Activated T-cell treated with anti-CD3 and anti-CD28 coated beads, Interleukin-2, amount 50 U/mL, for 24 hours (primary cell): ENCODE measurements around the gene IRF2BPL.

Source experiments
- DNase-seq: peaks from one replicate; pipeline ENCODE4 v3.0.0-alpha.2; 2020
- H3K27ac Mint-ChIP-seq: 2 replicates; pipeline ENCODE4 v1.8.0; 2020; ENCODE audit warnings: mild to moderate bottlenecking, mixed read lengths
- H3K27me3 Mint-ChIP-seq: 2 replicates; pipeline ENCODE4 v1.8.0; 2020; ENCODE audit warnings: mixed read lengths
- H3K36me3 Mint-ChIP-seq: 2 replicates; pipeline ENCODE4 v1.8.0; 2020; ENCODE audit warnings: low read depth, mixed read lengths
- H3K4me1 Mint-ChIP-seq: 2 replicates; pipeline ENCODE4 v1.8.0; 2020; ENCODE audit warnings: low read depth, mixed read lengths
- H3K4me3 Mint-ChIP-seq: 2 replicates; pipeline ENCODE4 v1.8.0; 2020; ENCODE audit warnings: mild to moderate bottlenecking, moderate library complexity, mixed read lengths
- H3K9me3 Mint-ChIP-seq: 2 replicates; pipeline ENCODE4 v1.8.0; 2020; ENCODE audit warnings: mixed read lengths

IRF2BPL gene

DNA sequence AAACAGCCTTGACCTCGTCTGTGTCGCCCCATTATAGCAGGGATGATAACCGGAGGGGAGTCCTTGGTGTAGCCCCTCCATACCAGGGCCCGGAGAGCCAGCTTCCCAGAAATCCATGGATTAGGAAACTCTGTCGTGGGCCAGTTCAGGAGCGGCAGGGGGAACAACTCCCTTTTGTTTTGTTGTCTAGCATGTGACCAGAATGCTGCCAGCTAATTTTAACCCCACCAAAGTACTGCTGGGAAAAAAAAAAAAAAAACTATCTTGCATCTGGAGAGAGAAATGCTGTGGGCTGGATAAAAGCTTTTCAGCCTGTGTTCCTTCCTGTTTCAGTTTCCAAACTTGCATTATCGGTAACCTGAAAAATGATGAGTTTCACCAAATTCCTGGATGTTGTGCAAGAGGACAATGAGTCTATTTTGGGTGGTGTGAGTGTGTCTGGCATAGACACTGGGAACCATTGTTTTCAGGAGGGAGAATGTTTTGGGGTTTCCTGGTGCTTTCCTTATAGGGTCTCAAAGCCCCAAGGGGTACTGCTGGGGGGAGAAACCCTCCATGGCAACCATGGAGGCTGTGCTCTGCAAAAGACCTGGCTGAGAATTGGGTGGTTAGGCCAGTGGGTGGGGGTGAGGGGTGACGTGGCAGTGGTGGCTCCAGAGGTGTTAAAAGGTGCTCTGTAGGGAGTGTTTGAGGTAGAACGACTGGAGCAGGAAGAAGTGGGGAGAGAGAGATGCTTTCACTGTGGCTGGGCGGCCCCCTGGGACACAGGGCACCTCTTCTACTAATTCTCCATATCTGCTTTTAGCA lies 14.9 kb upstream of the IRF2BPL start:
- Mint-ChIP-seq H3K4me1 (peaks cover 80% of the 10 kb centered on the region), H3K27me3 (no peaks in the 10 kb centered on the region), H3K9me3 (no peaks in the 10 kb centered on the region), H3K27ac (peak overlapping the region; percentile 88), H3K36me3 (no peaks in the 10 kb centered on the region), H3K4me3 (peak overlapping the region; percentile 16)
- peak; percentile 67 for DNase-seq

DNA sequence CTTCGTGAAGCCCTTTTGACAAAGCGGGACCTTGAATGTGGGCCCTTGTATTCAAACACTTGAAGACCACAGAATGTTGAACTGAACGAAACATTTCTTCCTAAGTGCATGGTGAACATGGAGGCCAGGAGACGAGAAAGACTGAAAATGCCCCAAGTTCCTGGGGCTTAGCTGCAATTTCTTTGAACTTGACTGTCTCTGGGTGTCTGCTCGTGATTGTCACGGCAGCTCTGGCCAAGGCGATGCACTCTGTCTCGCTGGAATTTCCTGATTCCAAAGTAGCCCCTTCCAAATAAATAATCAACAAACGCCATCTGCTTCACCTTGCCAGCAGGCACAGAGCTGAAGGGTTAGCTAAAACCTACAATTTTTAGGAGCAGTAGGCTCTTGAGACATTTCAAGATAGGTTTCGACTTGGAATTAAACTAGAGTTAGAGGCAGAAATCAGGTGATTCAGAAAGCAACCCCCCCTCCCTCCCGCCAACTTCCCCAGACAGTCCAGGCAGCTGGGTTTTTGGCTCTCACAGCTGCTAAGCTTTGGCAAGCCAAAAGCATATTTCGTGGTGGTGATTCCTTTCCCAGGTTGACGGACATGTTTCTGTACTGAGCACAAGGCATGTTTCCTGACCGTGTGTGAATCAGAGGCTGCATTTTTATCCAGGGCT lies 13.5 kb upstream of the IRF2BPL start:
- Mint-ChIP-seq H3K27ac (peak overlapping the region; percentile 97), H3K27me3 (no peaks in the 10 kb centered on the region), H3K4me3 (no peak overlapping the region), H3K9me3 (no peaks in the 10 kb centered on the region), H3K36me3 (no peaks in the 10 kb centered on the region), H3K4me1 (peaks cover 91% of the 10 kb centered on the region)
- DNase-seq, result no peak

DNA sequence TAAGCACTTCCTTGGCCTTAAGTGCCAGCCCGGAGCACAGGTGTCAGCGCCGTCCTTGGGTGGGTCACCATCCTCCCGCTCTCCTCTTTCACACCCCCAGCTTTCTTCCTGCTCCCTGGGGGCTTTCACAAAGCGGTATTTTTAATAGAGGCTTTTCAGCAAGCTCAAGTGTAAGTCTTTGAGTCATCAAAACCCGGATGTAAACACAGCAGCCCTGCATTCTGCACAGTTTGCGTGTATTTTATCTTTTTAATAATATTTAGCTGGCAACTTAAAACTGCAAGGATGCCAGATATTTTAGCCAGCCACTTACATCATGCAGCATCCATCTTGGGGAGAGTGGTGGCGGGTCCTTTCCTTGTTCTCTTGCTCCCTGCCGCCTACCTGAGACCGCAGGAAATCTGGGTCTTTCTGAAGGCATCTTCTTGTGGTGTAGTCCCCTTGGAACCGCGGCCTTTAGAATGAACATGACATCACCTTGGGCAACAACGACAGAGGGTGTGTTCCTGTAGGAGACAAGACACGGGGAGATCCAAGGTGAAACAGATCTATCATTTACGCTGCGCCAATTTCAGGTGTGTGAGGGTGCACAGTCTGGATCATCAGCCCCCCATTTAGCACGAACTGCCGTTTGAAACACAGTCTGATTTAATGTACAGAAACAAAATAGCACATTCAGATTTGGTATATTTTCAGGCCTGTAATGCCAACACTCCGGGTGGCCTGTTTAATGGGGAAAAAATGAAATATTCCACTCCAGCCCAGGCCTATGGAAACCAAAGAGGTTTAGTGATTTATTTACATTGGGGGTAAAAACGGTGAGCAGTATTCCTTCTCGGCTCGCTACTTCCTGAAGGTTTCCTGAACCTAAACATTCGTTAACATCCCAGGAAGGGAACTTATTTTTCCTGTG lies 12.5 kb upstream of the IRF2BPL start:
- Mint-ChIP-seq H3K27me3 (no peaks in the 10 kb centered on the region), H3K27ac (peak overlapping the region; percentile 97), H3K4me3 (peak overlapping the region; percentile 76), H3K4me1 (peaks cover 91% of the 10 kb centered on the region), H3K36me3 (no peaks in the 10 kb centered on the region), H3K9me3 (no peaks in the 10 kb centered on the region)
- DNase-seq, result peak; percentile 54

DNA sequence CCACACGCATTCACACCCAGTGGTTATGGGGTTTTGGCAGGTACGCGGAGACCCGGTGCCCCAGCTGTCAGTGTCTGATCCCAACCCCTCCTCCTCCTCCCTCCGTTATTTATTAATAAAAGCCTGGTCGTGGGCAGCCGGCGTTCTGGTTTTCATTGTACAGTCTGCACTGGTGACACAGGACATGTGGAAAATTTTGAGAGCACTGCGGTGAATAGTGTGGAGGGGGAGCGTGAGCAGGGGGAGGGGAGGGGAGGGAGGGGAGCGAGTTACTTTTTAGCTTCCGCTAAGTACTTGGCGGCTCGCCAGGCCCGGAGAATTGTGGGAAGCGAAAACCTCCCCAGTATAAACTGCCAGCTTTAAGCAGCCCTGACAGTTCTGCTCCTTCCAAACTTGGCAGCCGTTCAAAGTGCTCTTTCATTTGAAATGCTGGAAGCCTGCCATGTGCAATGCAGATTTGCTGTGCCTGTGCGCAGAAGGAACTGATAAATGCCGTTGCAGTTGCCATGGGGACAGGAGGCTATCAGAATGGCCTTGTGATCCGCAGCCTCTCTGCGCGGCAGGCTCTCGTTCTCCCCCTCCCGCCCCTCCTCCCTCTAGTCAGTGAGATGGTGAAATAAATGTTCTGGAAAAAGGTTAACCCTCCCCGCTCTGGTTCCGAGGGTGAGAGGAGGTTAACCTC lies 11.7 kb upstream of the IRF2BPL start:
- peaks cover 88% of the 10 kb centered on the region for H3K4me1 Mint-ChIP-seq
- H3K36me3 Mint-ChIP-seq, result no peaks in the 10 kb centered on the region
- H3K27me3 Mint-ChIP-seq, result no peaks in the 10 kb centered on the region
- H3K9me3 Mint-ChIP-seq, result no peaks in the 10 kb centered on the region
- peak; percentile 94 for DNase-seq
- peak overlapping the region; percentile 97 for H3K27ac Mint-ChIP-seq
- H3K4me3 Mint-ChIP-seq, result peak overlapping the region; percentile 76

DNA sequence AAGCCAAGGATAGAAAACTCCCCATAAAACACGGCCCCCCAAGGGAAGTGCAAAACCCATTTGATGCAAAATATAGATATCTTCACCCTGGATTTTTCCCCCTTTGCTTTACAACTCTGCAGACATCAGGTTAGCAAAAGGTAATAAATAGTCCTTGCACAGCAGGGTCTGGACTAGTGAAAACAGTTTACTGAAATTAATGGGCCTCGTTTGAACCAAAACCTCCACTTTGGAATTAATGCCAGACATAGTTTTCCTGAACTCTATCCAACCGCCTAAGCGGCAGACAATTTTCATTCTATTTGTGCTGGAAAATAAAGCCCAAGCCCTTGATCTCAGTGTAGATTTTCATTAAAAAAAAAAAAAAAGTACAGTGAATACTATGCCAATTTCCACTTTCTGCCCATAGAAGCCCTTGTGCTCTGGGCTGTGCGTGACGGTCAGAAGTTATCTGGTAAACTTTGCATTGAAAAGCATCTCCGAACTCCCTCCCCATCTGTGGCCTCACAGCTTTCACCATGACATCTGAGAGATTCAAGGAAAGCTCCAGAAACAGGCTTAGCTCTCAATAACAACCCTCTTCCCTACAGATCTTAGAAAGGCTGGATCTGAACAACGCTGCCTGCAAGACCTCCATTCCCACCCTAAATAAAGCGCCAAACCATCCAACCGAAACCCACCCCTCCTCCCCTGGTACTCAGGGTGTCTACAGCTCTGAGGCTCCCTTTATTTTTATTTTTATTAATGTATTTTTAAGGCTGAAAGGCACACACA lies 11.0 kb upstream of the IRF2BPL start:
- Mint-ChIP-seq H3K36me3 (no peaks in the 10 kb centered on the region), H3K9me3 (no peaks in the 10 kb centered on the region), H3K27ac (peak overlapping the region; percentile 97), H3K27me3 (no peaks in the 10 kb centered on the region), H3K4me1 (peaks cover 87% of the 10 kb centered on the region), H3K4me3 (peak overlapping the region; percentile 76)
- no peak for DNase-seq

DNA sequence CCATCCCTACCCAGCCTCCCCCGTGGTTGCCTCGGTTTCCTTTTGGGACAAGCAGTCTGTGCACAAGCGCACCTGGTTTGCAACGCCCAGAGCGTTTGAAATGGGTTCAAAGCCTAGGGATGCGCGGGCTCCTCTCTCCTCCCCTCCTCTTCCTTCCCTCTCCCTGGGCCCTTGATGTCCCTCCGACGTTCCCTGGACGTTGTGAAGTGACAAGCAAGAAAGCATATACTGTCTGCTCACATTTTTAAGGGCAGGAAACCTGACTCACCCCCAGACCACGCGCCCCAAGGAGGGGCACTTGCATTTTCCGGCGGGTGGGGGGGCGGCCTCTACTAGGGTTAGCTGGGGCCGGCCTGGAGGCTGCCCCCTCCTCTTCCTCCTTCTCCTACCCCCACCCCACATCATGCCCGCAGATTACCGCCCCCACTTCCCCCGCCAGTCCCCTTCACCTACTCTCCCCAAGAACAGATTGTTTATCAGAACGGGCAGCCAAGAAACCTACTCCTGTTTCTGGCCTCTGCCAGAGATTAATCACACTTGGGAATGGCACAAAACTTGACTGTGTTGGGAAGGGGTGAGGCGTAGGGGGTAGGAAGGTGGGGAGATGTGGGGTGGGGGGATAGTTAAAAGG lies 9.5 kb upstream of the IRF2BPL start:
- no peaks in the 10 kb centered on the region for H3K27me3 Mint-ChIP-seq
- H3K36me3 Mint-ChIP-seq, result peaks cover 2% of the 10 kb centered on the region
- peaks cover 83% of the 10 kb centered on the region for H3K4me1 Mint-ChIP-seq
- H3K27ac Mint-ChIP-seq, result peak overlapping the region; percentile 97
- no peaks in the 10 kb centered on the region for H3K9me3 Mint-ChIP-seq
- DNase-seq, result peak; percentile 75
- peak overlapping the region; percentile 76 for H3K4me3 Mint-ChIP-seq

DNA sequence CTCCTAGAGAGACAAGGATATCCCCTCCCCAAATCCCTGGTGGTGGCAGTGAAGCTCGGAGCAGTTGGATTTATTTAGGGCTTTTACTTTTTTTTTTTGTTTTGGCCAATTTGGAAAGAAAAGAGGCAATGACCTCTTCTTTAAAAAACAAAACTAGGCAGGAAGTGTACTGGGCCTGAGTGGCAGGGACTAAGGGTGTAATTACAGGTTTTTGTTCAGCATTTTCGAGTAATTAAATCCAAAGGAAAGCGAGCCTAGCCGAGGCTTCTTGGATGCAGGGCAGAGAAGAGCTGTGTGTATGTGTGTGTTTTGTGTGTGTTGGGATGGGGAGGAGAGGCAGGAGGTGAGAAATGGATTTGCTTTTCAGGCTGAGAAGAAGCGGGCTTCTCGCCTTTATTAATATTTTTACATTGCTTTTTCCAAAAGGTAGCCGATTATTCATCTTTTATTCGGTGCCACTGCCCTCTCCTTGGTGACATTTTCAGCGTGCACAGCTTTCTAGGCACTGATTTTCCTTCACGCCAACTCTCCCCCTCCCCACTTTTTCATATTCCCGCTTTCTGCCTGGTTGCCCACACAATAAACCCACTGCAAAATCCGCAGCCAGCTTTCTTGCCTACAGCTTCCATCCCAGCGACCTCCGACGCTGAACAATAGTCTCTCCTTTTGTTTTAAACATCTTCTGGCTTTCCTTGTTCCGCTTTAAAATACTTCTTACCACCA lies 8.9 kb upstream of the IRF2BPL start:
- H3K9me3 Mint-ChIP-seq, result no peaks in the 10 kb centered on the region
- peaks cover 2% of the 10 kb centered on the region for H3K36me3 Mint-ChIP-seq
- DNase-seq, result no peak
- no peaks in the 10 kb centered on the region for H3K27me3 Mint-ChIP-seq
- H3K27ac Mint-ChIP-seq, result peak overlapping the region; percentile 97
- H3K4me3 Mint-ChIP-seq, result peak overlapping the region; percentile 76
- H3K4me1 Mint-ChIP-seq, result peaks cover 84% of the 10 kb centered on the region

DNA sequence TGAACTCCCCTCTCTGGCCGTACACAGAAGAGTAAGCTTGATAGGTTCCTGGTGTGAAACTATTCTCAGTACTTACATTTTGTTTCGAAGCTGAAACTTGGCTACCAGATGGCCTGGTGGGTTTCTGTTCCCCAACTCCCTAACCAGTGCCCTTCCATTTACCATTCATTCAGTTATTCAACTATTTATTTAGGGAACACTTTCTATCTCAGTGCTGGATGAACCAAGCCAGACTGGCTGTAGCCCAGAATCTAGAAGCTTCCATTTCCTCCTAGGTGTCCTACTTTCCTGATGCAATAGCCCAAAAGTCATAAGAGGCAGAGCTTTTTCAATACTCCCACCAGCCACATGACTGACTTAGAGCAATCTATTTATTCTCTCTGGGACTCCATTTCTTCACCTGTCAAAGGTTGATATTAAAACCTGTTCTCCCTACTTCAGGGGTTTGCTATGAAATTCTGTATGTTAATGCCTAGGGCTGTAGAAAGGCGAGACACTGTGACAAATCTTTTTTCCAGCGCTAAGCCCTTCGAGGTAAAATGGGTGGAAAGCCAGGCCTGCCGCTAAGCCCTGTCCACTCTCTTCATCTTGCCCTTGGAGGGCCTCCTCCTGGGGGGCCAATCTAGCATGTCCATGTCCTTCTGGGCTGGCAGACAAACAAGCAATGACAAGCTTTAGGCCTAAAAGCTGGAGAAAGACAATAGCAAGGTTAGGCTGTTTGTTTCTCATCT lies 8.1 kb upstream of the IRF2BPL start:
- Mint-ChIP-seq H3K9me3 (no peaks in the 10 kb centered on the region), H3K4me3 (no peak overlapping the region), H3K27me3 (no peaks in the 10 kb centered on the region), H3K4me1 (peaks cover 84% of the 10 kb centered on the region), H3K27ac (peak overlapping the region; percentile 63), H3K36me3 (peaks cover 2% of the 10 kb centered on the region)
- no peak for DNase-seq

DNA sequence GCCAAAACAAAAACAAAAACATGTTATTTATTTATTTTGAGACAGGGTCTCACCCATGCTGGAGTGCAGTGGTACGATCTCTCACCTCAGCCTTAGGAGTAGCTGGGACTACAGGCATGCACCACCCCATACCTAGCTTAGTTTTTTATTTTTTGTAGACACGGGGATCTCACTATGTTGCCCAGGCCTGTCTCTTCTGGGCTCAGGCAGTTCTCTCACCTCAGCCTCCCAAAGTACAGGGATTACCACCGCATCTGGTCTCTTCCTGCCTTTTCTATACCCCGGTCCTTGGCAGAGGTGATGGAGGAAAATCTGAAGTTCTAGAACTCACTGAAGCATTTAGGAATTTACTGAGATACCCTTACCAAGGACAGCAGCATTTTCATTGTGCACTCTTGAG lies 6.8 kb upstream of the IRF2BPL start:
- Mint-ChIP-seq H3K9me3 (no peaks in the 10 kb centered on the region), H3K27me3 (no peaks in the 10 kb centered on the region), H3K36me3 (peaks cover 2% of the 10 kb centered on the region), H3K4me1 (peaks cover 79% of the 10 kb centered on the region), H3K4me3 (no peak overlapping the region), H3K27ac (peak overlapping the region; percentile 61)
- no peak for DNase-seq

DNA sequence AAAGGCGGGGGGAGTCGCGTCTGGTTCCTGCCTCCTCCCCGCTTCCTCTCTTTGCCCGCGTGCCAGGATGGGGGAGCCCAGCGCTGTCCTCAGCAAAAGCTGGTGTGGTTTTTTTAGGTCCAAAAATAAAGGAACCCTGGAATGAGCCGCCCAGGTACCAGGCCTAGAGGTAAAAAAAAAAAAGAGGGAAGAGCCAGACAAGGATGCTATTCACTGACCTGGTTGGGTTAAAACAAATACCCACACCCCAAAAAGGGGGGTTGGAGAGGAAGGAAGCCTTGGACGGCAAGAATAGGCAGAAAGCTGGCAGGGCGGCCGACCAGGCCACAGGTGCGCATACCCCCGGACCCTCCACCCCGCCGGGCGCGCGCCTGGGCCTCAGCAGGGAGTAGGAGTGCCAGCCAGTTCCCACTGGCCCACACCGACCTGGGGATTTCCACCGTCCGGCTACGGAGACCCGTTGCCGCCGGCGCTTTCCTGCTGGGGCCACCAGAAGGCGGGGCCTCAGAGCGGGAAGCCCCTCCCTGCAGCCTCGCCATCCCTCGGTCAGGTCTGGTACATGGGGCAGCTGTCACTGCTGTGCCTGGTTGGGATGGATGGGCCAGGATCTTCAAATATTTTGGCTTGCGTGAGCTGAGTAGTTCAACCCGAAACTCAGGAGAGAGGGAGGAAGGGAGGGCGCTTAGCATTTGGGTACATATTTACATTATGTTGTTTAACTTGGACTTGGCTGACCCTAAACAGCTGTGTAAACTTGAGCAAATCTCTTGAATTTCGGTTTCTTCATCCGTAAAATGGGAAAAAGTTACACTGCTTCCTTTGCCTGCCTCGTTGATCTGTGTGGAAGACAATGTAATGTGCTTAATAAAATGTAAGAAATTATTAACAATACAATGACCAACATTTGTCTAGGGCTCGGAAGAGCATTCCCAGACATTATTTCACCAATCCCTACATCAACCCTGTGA lies 5.4 kb upstream of the IRF2BPL start:
- peaks cover 9% of the 10 kb centered on the region for H3K36me3 Mint-ChIP-seq
- peaks cover 82% of the 10 kb centered on the region for H3K4me1 Mint-ChIP-seq
- peak overlapping the region; percentile 85 for H3K4me3 Mint-ChIP-seq
- H3K27me3 Mint-ChIP-seq, result no peaks in the 10 kb centered on the region
- H3K27ac Mint-ChIP-seq, result peak overlapping the region; percentile 96
- H3K9me3 Mint-ChIP-seq, result no peaks in the 10 kb centered on the region
- peak; percentile 89 for DNase-seq

DNA sequence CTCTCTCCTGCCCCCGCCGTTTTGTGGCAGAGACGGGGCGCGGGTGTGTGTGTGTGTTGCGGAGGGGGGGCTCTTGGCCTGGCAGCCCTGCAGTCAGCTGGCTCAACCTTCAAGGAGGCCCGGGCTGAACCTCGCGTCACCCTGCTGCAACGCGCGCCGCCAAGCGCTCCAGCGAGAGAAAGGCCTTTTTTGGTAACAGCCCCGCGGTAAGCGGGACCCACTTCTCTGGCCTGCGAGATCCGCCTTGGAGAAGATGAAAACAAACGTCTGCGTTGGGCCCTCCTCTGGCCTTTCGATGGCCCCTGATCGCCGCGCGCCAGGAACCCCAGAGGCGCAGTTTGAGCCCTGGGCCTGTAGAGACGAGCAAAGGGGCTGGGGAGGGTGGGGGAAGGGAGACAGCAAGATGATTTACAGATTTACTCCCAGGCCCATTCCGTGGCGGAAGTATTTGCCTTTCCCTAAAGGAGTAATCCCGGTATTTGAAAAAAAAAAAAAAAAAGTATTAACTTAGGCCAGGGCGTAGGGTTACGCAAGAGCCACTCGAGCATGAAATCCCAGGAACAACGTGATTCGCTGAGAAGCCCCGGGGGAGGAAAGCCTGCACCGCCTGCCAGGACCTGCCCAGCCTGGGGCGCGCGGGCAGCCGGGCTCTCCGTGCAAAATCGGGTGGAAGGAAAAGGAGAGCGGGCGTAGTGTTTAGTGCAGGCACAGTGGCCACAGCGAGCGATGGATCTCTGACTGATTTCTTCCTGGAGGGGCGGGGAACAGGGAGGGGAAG lies 4.5 kb upstream of the IRF2BPL start:
- H3K36me3 Mint-ChIP-seq, result peaks cover 13% of the 10 kb centered on the region
- peak overlapping the region; percentile 96 for H3K27ac Mint-ChIP-seq
- no peaks in the 10 kb centered on the region for H3K27me3 Mint-ChIP-seq
- peak; percentile 84 for DNase-seq
- peaks cover 76% of the 10 kb centered on the region for H3K4me1 Mint-ChIP-seq
- no peaks in the 10 kb centered on the region for H3K9me3 Mint-ChIP-seq
- peak overlapping the region; percentile 85 for H3K4me3 Mint-ChIP-seq
